HG03108 (cell line): Measurements from ENCODE around the gene WHAMM.
"Not testable (repeated sequence)": the region's sequence is repeated elsewhere in the genome, so short reads cannot be mapped to it uniquely, and the experiment has no call there.

Source experiments
- ATAC-seq: cut with Tn5 transposase; IDR thresholded peaks from one replicate; pipeline ENCODE4 v1.9.1; 2021; ENCODE audit warnings: moderate library complexity; ENCODE audit not compliant: unreplicated experiment

WHAMM gene

DNA sequence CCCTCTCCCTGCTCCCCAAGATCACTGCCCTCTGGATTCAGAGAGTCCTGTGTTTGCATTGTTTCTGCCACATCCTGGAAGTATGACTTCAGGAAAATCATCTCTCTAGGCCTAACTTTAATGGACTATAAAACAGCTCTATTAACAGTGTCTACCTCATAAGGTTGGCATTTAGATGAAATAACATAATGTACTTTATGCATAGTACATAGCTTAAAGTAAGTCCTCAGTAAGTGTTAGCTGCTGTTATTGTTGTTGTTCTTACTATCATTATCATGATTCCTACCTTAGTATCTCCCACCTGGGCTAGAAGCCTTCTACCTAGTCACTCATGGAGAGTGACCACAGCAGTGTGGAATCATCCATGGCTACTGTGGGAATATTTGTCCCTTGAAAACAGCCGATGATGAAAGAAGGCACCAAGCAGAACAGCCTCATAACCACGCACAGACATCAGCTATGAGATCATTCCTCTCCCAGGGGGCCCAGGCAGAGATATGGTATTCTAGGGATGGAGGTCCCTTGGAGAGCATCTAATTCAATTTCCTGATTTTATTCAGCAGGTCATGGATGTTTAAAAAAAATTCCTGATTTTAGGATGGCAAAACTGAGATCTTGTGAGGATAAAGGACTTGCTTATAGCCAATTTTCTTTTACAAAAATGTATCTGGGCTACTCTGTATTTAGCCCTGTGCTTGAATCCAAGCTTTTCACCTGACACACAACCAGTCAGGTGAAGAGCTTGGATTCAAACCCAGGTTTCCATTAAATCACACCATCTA lies 5.4 kb upstream of the WHAMM start:
- no peak for ATAC-seq

DNA sequence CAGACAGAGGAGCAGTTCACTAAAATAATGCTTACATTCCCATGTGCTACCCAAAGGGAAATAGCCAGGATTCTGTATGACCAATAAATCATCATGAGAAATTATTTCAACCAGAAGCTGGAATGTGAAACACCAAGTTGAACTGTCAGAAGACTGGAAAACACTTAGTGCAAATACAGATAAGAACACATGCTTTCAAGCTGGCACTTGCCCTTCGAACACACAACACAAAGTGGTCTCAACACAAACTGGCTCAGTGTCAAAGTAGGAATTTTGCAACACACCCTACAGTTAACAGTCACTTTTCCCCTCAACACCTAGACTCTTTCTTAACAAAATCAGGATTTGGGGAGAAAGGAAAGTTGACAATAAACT lies 4.9 kb upstream of the WHAMM start:
- no peak for ATAC-seq

- ATAC-seq = peak; percentile 72
These were observed 3.4 kb upstream of the WHAMM start, which contains the start of gene FSD2 for GRCh38 chr15:82805994-82806406. Gene FSD2 (minus strand): TSS chr15:82806069. CDS start chr15:82787390, 18,679 bp downstream.

GRCh38 chr15:82807920-82808633 lies 1.4 kb upstream of the WHAMM start:
- ATAC-seq = no peak

- ATAC-seq = no peak
These were observed 790 bp upstream of the WHAMM start for GRCh38 chr15:82808634-82809041.

DNA sequence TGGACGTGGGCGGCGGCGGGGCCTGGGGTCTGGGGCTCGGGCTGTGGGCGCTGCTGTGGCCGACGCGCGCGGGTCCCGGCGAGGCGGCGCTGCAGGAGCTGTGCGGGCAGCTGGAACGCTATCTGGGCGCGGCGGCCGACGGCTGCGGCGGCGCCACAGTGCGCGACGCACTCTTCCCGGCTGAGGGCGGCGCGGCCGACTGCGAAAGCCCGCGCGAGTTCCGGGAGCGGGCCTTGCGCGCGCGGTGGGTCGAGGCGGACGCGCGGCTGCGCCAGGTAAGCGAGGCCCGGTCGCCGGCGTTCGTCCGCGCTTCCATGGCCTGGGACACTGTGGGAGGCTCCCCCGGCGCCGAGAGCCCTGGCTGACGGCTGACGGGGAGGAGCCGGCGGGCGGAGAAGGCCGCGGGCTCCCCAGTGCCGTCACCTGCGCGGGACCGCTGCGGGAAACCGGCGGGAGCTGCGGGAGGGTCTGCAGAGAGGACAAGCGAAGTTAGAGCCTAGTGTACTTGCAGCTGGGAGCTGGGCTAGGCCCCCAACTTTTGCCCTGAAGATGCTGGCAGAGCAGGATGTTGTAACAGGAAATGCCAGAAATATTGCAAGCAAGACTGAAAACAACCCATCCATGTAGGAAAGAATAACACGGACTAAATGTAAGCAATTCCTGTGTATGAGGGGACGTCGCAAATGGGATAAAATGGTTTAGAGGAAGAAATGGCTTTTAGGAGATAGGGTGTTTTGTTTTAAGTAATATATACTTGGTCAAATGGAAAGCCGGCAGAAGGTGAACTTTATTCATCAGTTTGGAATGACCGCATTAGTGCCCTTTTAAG lies 847 bp downstream of the WHAMM start:
- ATAC-seq = peak; percentile 10

DNA sequence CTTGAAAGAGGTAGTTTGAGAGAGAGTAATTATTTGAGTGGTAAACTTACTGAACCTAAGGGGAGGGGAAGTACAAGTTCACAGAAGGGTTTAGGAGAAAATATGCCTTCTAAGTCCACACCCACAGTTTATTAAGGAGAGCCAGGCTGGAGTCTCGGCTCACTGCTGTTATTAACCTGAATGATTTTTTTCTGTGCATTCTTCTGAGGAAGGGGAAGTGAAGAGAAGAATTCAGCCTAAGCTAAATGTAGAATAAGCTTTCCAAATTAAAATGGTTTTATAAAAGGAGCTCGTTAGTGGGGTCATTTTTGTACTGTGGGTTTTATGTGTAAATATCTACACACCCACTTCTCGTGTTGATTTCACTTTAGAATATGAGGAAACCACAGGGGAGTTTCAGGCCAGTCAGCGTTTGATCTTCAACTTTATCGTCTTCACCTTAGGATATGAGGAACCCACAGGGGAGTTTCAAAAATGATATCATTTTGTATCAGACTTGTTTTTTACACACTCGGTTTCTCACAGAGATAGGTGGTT lies 1.5 kb downstream of the WHAMM start:
- no peak for ATAC-seq

GRCh38 chr15:82812994-82813393 lies 3.6 kb downstream of the WHAMM start:
- no peak for ATAC-seq

DNA sequence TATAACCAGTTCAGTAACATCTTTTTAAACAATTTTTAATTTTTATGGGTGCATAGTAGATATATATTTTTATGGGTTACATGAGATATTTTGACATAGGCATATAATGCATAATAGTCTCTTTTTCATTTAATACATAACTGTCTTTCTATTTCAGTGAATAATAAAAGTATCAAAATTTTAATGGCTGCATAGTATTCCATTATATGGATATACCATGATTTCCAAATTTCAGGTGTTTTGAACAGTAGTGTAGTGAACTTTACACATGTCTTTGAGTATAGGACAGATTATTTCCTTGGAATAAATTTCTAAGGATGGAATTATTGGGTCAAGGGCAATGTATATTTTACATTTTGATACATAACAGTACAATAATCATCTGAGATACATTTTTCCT lies 10.7 kb downstream of the WHAMM start:
- no peak for ATAC-seq

- not testable (repeated sequence) for ATAC-seq
These were observed 12.0 kb downstream of the WHAMM start for GRCh38 chr15:82821396-82821795.

- ATAC-seq = not testable (repeated sequence)
These were observed 12.4 kb downstream of the WHAMM start for GRCh38 chr15:82821851-82822250.

DNA sequence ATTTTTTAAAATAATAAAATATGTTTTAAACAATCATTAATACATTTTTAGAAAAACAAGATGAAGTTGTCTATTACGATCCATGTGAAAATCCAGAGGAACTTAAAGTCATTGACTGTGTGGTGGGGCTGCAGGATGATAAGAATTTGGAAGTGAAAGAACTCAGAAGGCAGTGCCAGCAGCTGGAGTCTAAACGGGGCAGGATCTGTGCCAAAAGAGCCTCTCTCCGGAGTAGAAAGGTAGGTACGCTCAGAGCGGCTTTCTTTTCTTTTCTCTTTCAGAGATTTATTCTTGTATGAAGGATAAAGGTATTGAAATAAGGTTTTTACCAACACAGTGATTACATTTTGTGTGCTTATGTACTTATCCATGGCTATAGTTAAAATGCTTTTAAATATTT lies 13.6 kb downstream of the WHAMM start:
- no peak for ATAC-seq

DNA sequence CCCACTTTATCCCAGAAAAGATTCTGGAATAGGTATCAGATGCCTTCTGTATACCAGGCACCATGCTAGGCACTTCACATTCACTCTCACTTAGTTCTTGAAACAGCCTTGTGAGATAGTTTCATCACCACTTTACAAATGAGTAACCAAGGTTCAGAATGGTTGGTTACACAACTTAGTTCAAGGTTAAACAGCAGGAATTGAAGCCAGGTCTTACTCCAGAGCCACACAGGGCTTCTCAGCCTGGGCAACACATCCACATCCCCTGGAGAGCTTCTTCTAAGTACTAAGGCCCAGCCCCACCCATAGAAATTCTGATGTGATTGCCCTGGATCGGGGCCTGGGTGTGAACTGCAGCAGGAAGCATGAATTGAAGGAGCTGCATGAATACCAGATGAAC lies 18.6 kb downstream of the WHAMM start:
- no peak for ATAC-seq

- no peak for ATAC-seq
These were observed 19.8 kb downstream of the WHAMM start for GRCh38 chr15:82829234-82829633.

- no peak for ATAC-seq
These were observed 21.2 kb downstream of the WHAMM start for GRCh38 chr15:82830427-82831173.

DNA sequence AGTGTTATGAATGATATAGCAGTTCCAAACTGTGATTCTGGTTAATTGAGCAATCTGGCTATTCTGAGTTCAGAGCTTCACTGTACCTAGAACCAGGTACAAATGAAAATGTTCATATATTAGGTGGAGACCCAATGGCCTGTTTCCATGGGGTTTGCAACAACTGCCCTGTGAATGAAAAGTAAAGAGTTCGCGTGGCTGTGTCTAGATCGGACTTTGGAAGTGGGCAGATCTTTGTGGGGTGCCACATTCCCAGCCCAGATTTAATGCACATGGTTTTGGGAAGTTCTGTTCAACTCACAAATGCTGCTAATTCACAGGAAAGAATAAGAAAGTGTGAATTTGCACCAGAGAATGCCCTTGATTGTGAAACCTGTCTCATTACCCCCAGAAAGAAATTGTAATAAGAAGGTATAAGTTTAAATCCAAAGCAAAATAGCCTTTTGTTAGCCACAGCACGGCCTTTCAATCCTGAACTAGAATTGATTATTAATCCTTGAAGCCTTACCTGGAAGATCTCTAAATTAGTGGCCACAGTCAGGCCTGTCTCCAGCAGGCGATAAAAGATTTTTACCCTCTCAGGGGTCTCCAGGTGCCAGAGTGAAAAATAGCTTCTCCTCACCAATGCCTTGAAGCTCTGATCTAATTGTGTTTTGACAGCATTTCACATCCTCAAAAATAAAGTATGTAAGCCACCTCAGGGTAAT lies 22.6 kb downstream of the WHAMM start:
- ATAC-seq = no peak

DNA sequence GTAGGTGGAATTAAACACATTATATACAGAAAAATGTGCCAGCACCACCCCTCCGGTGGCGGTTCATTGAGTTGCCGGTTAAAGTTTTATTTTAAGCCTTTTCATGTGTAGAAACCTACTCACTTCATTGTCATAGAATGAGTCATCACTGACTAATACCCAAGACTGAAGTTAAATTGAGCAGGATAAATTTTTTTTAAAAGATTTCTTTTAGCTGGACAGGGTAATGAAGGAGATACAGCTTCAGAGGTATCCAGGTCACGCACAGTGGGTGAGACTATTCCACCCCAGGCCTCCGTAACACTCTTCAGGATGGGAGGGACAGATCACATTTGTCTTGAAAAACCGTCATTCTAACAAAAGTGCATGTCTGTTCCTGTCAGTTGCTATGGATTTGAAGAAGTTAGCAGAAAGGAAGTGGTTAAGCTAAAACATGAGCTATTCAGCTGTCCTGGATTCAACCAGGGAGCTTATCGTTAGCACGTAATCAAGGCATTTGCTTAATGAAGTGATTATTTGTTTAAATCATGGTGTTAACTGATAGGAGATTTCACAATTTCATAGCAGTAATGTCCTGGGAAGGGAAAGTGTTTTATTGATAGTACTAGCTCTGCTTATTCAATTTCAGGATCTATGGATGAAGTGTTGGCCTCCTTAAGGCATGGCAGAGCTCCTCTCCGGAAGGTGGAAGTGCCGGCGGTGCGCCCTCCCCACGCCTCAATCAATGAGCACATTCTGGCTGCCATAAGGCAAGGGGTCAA lies 23.4 kb downstream of the WHAMM start:
- ATAC-seq = peak; percentile 87

DNA sequence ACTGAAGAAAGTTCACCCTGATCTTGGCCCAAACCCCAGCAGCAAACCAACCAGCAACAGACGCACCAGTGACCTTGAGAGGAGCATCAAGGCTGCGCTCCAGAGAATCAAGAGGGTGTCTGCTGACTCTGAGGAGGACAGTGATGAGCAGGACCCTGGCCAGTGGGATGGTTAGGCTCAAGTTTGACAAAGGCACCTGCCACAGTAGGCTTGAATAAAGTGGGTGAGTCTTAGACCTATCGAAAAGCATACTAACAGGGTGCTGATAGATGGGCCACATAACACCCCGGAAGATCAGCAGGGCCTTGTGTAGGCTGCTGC lies 23.9 kb downstream of the WHAMM start:
- no peak for ATAC-seq

DNA sequence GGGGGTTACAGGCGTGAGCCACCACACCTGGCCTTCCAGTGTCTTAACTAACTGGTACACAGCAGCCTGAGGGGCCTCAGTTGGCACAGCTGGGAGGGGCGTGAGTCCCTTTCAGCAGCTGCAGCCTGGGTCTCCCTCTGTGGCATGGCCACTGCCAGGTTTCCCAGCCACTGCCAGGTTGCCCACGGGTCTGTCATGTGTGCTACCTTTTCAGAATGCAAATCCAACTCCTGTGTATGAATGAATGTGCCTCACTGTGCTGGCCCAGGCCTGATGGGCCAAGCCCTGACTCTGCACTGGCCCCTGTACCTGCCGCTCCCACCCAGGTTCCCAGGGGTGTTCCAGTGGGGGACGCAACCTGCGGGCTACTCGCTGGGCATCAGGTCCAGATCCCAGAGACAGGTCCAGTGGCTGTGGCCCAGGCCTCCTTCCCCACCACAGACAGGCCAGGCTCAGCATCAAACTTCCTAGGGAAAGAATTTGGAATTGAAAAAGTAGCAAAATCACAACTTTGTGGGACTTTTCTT lies 26.0 kb downstream of the WHAMM start:
- no peak for ATAC-seq
